ENCODE results near the gene NEK11. TPM values are rescaled to one million over a fixed set of nuclear protein-coding genes. Genes with fewer than 3 reads are reported as not detected.
"Not testable (repeated sequence)": the region's sequence is repeated elsewhere in the genome, so short reads cannot be mapped to it uniquely, and the experiment has no call there.

Gene NEK11
- total RNA-seq, 1 donor from 2014 or later = 13.8 TPM

DNA sequence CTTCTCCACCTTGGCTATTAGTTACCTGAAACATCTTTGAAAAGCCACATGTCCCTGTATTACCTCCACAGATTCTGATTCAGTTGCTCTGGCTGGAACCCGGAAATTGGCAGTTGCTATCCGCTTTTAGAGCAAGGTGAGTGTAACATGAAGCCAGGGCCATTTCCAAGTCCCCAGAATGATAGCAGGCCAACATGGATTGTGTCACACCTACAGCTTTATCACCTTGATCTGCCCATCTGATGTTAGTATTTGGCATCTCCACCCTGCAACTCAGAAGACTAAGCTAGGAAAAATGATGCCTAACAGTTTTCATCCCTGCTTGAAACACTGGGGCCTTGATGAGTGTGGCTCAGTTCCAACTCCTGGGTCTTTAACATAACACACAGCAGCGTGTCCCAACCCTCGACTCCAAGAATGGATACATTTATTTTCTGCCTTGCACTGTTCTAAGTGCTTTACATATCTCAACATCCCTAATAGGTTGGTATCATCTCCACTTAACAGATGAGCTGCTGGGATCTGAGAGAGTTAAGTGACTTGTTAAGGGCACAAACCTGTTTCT lies 333.6 kb downstream of the NEK11 start:
- no peak overlapping the region for H3K4me3 Mint-ChIP-seq
- no peak for TF ChIP-seq CTCF (conservative IDR thresholded peaks at IDR 0.05)
- DNase-seq (ENCODE audit: extremely low spot score, unreplicated experiment) = no peak
- H3K27ac Mint-ChIP-seq = no peak overlapping the region
- H3K27me3 Mint-ChIP-seq = peaks cover 25% of the 10 kb centered on the region
- no peaks in the 10 kb centered on the region for H3K9me3 Mint-ChIP-seq
- H3K36me3 Mint-ChIP-seq = no peaks in the 10 kb centered on the region
- H3K4me1 Mint-ChIP-seq (ENCODE audit: unreplicated experiment) = peaks cover 6% of the 10 kb centered on the region

DNA sequence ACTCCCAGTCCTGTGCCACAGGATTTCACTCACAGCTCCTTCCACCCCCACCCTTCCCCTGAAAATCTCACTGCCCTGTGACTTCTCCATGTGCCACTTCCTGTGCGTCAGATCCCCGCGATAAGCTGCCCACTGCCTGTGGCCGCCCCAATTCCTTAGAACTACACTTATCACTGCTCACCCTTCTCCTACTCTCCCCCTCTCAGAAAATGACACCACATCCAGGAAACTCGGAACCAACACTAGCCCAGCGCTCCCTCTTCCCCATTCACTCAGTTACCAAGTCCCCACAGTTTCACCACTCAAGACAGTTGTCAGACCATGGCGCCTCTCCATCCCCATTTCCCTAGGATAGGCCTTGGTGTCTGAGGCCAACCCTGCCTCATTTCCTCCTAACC lies 334.4 kb downstream of the NEK11 start:
- H3K36me3 Mint-ChIP-seq; DNase-seq (ENCODE audit: extremely low spot score, unreplicated experiment); H3K4me1 Mint-ChIP-seq (ENCODE audit: unreplicated experiment); H3K9me3 Mint-ChIP-seq: not testable (repeated sequence)
- peak overlapping the region; percentile 91 for H3K27ac Mint-ChIP-seq
- peak overlapping the region; percentile 90 for H3K4me3 Mint-ChIP-seq
- H3K27me3 Mint-ChIP-seq = peaks cover 25% of the 10 kb centered on the region

DNA sequence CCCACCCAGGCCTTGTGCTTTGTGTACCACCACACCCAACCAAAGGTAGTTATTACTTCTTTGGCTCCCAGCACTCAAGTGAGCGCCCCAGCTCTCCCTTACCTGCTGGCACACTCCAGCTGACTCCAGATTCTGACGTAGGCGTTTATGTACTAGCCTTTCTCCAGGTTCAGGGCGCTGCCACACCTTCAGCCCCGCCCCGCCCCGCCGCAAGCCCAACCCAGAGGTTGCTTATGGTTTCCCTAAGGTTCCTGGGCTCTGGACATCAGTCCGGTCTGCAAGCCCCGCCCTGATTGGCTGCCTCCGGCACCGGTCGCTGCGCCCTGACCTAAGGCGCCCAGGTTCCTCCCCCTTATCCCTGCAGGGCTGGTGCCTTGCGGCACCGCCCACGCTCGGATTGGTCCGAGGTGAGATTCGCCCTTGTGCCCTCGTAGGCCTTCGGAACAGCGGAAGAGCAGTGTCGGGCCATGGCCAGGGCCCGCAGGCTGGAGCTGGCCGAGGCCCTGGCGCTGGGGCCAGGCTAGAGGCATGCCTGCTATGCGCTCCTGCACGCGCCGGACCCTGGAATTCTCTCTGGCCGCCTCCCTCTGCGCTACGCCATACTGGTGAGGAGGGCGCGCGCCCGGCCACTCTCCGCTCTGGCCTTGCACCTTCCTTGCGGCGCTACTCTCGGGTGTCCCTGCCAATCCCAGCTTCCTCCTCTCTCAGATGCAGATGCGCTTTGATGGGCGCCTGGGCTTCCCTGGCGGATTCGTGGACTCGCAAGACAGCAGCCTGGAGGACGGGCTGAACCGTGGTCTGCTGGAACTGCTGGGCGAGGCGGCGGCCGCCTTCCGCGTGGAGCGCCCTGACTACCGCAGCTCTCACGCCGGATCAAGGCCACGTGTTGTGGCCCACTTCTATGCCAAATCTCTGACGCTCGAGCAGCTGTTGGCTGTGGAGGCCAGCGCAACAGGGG lies 335.1 kb downstream of the NEK11 start:
- TF ChIP-seq CTCF (conservative IDR thresholded peaks at IDR 0.05) = no peak
- Mint-ChIP-seq H3K9me3 (peaks cover 5% of the 10 kb centered on the region), H3K27me3 (peaks cover 25% of the 10 kb centered on the region), H3K4me3 (peak overlapping the region; percentile 90), H3K4me1 (ENCODE audit: unreplicated experiment) (peaks cover 6% of the 10 kb centered on the region), H3K27ac (peak overlapping the region; percentile 91), H3K36me3 (no peaks in the 10 kb centered on the region)
- DNase-seq (ENCODE audit: extremely low spot score, unreplicated experiment) = peak; percentile 74

DNA sequence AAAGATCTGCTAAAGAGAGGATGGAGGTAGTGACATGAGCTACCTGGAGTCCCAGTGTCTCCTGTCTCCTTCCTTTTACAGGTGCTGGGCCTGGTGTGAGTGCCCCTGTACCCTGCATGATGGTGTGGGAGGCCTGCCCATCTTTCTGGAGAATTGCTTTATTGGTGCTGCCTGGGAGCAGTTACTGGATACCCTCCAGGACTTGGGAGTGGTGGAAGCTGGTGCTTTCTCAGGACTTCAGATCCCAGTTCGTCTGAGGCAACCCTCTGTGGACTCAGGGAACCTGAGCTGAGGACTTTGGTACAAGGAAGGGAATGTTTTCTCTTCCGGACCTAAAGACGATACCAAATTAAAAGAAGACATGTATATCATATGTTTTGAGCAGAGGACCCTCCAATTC lies 336.6 kb downstream of the NEK11 start:
- Mint-ChIP-seq H3K4me3 (peak overlapping the region; percentile 41), H3K27ac (no peak overlapping the region)

GRCh38 chr3:131370935-131371687 lies 344.4 kb downstream of the NEK11 start:
- no peak overlapping the region for H3K4me3 Mint-ChIP-seq
- H3K4me1 Mint-ChIP-seq (ENCODE audit: unreplicated experiment) = no peaks in the 10 kb centered on the region
- peaks cover 21% of the 10 kb centered on the region for H3K36me3 Mint-ChIP-seq
- no peaks in the 10 kb centered on the region for H3K27me3 Mint-ChIP-seq
- H3K9me3 Mint-ChIP-seq = no peaks in the 10 kb centered on the region
- DNase-seq (ENCODE audit: extremely low spot score, unreplicated experiment) = no peak
- no peak for TF ChIP-seq CTCF (conservative IDR thresholded peaks at IDR 0.05)
- H3K27ac Mint-ChIP-seq = peak overlapping the region; percentile 54

More for the DNA sequence above, 336.6 kb downstream of the NEK11 start:
- peaks cover 5% of the 10 kb centered on the region for H3K9me3 Mint-ChIP-seq
- TF ChIP-seq CTCF (conservative IDR thresholded peaks at IDR 0.05) = no peak
- DNase-seq (ENCODE audit: extremely low spot score, unreplicated experiment) = no peak
- peaks cover 6% of the 10 kb centered on the region for H3K4me1 Mint-ChIP-seq (ENCODE audit: unreplicated experiment)
- H3K27me3 Mint-ChIP-seq = peaks cover 25% of the 10 kb centered on the region
- H3K36me3 Mint-ChIP-seq = no peaks in the 10 kb centered on the region
